ENCODE data around the gene SMYD2. TPM values are rescaled to one million over a fixed set of nuclear protein-coding genes. Genes with fewer than 3 reads are reported as not detected.

SMYD2 gene
- total RNA-seq, 1 experiment from 2014 or later, result 25.8 TPM

DNA sequence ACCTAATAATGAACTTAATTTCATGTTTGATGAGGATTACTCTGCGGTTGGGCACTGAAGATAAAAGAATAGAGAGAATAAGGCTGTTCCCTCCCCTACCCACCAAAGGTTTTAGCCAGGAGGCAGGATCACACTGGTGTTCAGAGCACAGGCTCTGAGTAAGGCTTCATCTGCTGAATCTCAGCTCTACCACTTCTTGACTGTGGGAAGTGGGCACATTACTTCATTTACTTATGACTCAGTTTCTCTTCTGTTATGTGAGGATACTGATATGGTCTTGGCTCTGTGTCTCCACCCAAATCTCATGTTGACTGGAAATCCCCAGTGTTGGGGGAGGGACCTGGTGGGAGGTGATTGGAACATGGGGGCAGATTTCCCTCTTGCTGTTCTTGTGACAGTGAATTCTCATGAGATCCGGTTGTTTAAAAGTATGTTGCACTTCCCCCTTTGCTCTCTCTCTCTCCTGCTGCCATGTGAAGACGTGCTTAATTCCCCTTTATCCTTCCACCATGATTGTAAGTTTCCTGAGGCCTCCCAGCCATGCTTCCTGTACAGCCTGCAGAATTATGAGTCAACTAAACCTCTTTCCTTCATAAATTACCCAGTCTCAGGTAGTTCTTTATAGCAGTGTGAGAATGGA, 79.7 kb downstream of the SMYD2 start:
- ChIA-PET POLR2A (ENCODE audit: low non-redundant PET) (no interaction called here), CTCF (no interaction called here)
- Histone ChIP-seq H3K36me3 (ENCODE audit: insufficient read depth, low read length, poor library complexity, severe bottlenecking) (peaks cover 88% of the 10 kb centered on the region), H3K9me3 (ENCODE audit: low read depth, low read length, poor library complexity, severe bottlenecking) (no peaks in the 10 kb centered on the region), H3K4me3 (ENCODE audit: low read depth, low read length, poor library complexity, severe bottlenecking) (no peak overlapping the region), H3K4me1 (ENCODE audit: insufficient read depth, low read length, poor library complexity, severe bottlenecking) (peaks cover 8% of the 10 kb centered on the region), H3K27me3 (replicated peaks; ENCODE audit: insufficient read depth, low read depth, low read length, poor library complexity) (no peaks in the 10 kb centered on the region), H3K27ac (ENCODE audit: low read depth, low read length, poor library complexity, severe bottlenecking) (no peak overlapping the region)
- intact Hi-C loops (cut with micrococcal nuclease; ENCODE audit: unreplicated experiment), result no loop called here
- no TSS peak for BruUV-seq (replicated peaks)
- no peak for DNase-seq (ENCODE audit: low spot score)
- TF ChIP-seq EZH2 (IDR thresholded peaks at IDR 0.05; ENCODE audit: borderline replicate concordance, low read depth, low read length, poor library complexity, severe bottlenecking), result no peak
- no peak for TF ChIP-seq CTCF (conservative IDR thresholded peaks at IDR 0.05; ENCODE audit: low read depth, low read length)

GRCh38 chr1:214361636-214362035, 80.7 kb downstream of the SMYD2 start:
- Histone ChIP-seq H3K4me3 (ENCODE audit: low read depth, low read length, poor library complexity, severe bottlenecking) (no peak overlapping the region), H3K9me3 (ENCODE audit: low read depth, low read length, poor library complexity, severe bottlenecking) (no peaks in the 10 kb centered on the region), H3K36me3 (ENCODE audit: insufficient read depth, low read length, poor library complexity, severe bottlenecking) (peaks cover 81% of the 10 kb centered on the region), H3K27me3 (replicated peaks; ENCODE audit: insufficient read depth, low read depth, low read length, poor library complexity) (no peaks in the 10 kb centered on the region), H3K4me1 (ENCODE audit: insufficient read depth, low read length, poor library complexity, severe bottlenecking) (peaks cover 9% of the 10 kb centered on the region), H3K27ac (ENCODE audit: low read depth, low read length, poor library complexity, severe bottlenecking) (no peak overlapping the region)
- intact Hi-C loops (cut with micrococcal nuclease; ENCODE audit: unreplicated experiment), result no loop called here
- no peak for DNase-seq (ENCODE audit: low spot score)
- TF ChIP-seq EZH2 (IDR thresholded peaks at IDR 0.05; ENCODE audit: borderline replicate concordance, low read depth, low read length, poor library complexity, severe bottlenecking) (no peak), CTCF (conservative IDR thresholded peaks at IDR 0.05; ENCODE audit: low read depth, low read length) (no peak)
- ChIA-PET POLR2A (ENCODE audit: low non-redundant PET) (no interaction called here), CTCF (no interaction called here)
- no TSS peak for BruUV-seq (replicated peaks)

GRCh38 chr1:214362188-214362882, 81.4 kb downstream of the SMYD2 start:
- ChIA-PET POLR2A (ENCODE audit: low non-redundant PET) (no interaction called here), CTCF (no interaction called here)
- BruUV-seq (replicated peaks), result no TSS peak
- no peaks in the 10 kb centered on the region for H3K9me3 ChIP-seq (ENCODE audit: low read depth, low read length, poor library complexity, severe bottlenecking)
- intact Hi-C loops (cut with micrococcal nuclease; ENCODE audit: unreplicated experiment), result no loop called here
- TF ChIP-seq CTCF (conservative IDR thresholded peaks at IDR 0.05; ENCODE audit: low read depth, low read length) (no peak), EZH2 (IDR thresholded peaks at IDR 0.05; ENCODE audit: borderline replicate concordance, low read depth, low read length, poor library complexity, severe bottlenecking) (no peak)
- DNase-seq (ENCODE audit: low spot score), result no peak
- peaks cover 78% of the 10 kb centered on the region for H3K36me3 ChIP-seq (ENCODE audit: insufficient read depth, low read length, poor library complexity, severe bottlenecking)
- H3K4me3 ChIP-seq (ENCODE audit: low read depth, low read length, poor library complexity, severe bottlenecking), result no peak overlapping the region
- no peak overlapping the region for H3K27ac ChIP-seq (ENCODE audit: low read depth, low read length, poor library complexity, severe bottlenecking)
- H3K27me3 ChIP-seq (replicated peaks; ENCODE audit: insufficient read depth, low read depth, low read length, poor library complexity), result no peaks in the 10 kb centered on the region
- H3K4me1 ChIP-seq (ENCODE audit: insufficient read depth, low read length, poor library complexity, severe bottlenecking), result peaks cover 9% of the 10 kb centered on the region

Measured in A673 (cell line).